ENCODE results near the gene TEX11.
"Not testable (repeated sequence)": the region's sequence is repeated elsewhere in the genome, so short reads cannot be mapped to it uniquely, and the experiment has no call there.

TEX11 gene

DNA sequence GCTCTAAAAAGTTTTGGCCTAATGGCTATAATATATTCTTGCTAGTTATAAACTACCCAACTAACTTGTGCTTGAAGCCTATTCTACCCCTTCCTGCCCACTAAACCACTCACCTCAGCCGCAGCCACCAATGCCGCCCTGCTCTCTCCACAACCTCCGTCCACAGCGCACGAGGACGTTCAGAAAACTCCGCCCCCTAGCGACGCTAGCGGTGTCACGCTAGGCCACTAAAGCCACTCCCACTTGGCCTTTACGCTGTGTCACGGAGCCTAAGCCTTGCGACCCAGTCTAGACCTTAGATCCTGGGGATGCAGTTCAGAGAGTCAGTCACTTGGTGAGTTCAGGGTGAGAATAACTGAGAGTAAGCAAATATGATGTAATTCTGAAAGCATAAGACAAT lies at the start of gene TEX11:
TEX11 (minus strand) TSS at position 171 of the 400 bp plus-strand sequence. CDS start 922 bp downstream, outside the sequence.
- no peak for DNase-seq (ENCODE audit: low read depth, low spot score)
- H3K27ac ChIP-seq = no peak within 1 kb of the TSS

- H3K27ac ChIP-seq = no peak overlapping the region
- no peak for DNase-seq (ENCODE audit: low read depth, low spot score)
Observed at GRCh38 chrX:70954871-70955270, 46.4 kb upstream of the TEX11 start.

DNA sequence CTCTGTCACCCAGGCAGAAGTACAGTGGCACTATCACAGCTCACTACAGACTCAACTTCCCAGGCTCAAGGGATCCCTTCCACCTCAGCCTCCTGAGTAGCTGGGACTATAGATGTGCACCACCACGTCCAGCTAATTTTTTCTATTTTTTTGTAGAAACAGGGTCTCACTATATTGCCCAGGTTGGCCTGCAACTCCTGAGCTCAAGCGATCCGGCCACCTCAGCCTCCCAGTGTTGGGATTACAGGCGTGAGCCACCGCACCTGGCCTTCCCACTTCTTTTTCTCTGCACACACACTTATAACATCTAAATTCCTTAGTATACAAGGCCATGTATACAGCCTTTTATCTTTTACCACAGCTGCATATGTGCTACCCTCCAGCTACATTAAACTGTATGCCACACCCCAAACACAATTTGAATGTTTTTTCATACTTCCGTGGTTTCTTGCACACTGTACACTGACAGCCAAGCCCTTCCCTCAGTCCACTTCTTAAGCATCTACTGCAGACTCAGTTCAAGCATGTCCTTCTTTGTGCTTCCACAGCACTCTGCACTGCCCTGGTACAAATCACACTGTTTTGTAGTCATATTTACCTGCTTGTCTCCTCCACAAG lies 15.9 kb upstream of the TEX11 start:
- H3K27ac ChIP-seq = no peak overlapping the region
- DNase-seq (ENCODE audit: low read depth, low spot score) = no peak

GRCh38 chrX:70922774-70923473 lies 14.4 kb upstream of the TEX11 start:
- no peak for DNase-seq (ENCODE audit: low read depth, low spot score)
- H3K27ac ChIP-seq = no peak overlapping the region

- DNase-seq (ENCODE audit: low read depth, low spot score) = no peak
- H3K27ac ChIP-seq = no peak overlapping the region
Observed at GRCh38 chrX:70921709-70922352, 13.3 kb upstream of the TEX11 start.

DNA sequence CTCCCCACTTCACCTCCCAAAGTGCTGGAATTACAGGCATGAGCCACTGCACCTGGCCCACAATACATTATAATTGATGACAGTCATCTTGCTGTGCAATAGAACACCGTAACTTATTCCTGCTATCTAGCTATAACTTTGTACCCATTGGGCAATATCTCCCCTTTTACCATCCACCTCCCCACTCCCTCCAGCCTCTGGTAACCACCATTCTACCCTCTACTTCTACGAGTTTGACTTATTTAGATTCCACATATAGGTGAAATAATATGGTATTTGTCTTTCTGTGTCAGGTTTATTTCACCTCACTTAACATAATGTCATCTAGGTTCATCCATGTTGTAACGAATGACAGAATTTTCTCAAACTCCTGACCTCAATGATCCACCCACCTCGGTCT lies 8.2 kb upstream of the TEX11 start:
- H3K27ac ChIP-seq = no peak overlapping the region
- no peak for DNase-seq (ENCODE audit: low read depth, low spot score)

DNA sequence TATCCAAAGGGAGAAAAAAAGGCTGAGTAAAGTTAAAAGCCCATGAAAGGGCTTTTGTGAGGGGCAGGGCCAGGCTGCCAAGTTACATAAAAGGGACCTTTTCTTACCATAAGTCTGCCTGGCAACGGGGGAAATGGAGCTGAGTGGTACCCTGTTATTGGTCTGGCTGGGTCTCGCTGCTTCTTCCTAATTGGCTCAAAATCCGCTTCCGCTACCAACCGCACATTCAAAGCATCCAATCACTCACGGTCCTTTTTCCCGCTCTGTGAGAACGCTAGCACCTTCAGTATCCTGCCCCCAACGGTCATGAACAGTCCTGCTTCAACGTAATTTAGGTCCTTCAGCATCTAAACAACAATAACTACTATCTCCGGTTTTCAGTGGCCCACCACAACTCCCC lies 611 bp downstream of the TEX11 start:
- H3K27ac ChIP-seq = no peak overlapping the region
- DNase-seq (ENCODE audit: low read depth, low spot score) = no peak

- DNase-seq (ENCODE audit: low read depth, low spot score) = no peak
- no peak overlapping the region for H3K27ac ChIP-seq
Observed at GRCh38 chrX:70901465-70901864, 7.0 kb downstream of the TEX11 start.

GRCh38 chrX:70890441-70890840 lies 18.1 kb downstream of the TEX11 start:
- DNase-seq (ENCODE audit: low read depth, low spot score) = not testable (repeated sequence)

GRCh38 chrX:70878902-70879301 lies 29.6 kb downstream of the TEX11 start:
- no peak overlapping the region for H3K27ac ChIP-seq
- DNase-seq (ENCODE audit: low read depth, low spot score) = no peak

More at GRCh38 chrX:70890441-70890840, 18.1 kb downstream of the TEX11 start:
- not testable (repeated sequence) for H3K27ac ChIP-seq

DNA sequence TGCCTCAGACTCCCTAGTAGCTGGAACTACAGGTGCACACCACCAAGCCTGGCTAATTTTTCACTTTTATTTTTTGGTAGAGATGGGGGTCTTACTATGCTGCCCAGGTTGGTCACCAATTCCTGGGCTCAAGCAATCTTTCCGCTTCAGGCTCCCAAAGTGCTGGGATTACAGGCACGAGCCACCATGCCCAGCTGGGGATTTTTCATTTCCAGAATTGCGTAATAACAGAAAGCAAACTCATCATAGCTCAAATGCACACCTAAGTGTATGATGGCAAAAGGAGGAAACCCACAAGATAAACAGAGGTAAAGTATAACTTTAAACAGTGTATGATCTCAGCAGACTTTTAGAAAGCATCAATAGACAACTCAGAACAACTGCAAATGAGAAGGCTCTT lies 56.2 kb downstream of the TEX11 start:
- H3K27ac ChIP-seq = no peak overlapping the region
- DNase-seq (ENCODE audit: low read depth, low spot score) = no peak

DNA sequence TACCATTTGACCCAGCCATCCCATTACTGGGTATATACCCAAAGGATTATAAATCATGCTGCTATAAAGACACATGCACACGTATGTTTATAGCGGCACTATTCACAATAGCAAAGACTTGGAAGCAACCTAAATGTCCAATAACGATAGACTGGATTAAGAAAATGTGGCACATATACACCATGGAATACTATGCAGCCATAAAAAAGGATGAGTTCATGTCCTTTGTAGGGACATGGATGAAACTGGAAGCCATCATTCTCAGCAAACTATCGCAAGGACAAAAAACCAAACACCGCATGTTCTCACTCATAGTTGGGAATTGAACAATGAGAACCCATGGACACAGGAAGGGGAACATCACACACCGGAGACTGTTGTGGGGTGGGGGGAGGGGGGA lies 64.4 kb downstream of the TEX11 start:
- not testable (repeated sequence) for DNase-seq (ENCODE audit: low read depth, low spot score); H3K27ac ChIP-seq

DNA sequence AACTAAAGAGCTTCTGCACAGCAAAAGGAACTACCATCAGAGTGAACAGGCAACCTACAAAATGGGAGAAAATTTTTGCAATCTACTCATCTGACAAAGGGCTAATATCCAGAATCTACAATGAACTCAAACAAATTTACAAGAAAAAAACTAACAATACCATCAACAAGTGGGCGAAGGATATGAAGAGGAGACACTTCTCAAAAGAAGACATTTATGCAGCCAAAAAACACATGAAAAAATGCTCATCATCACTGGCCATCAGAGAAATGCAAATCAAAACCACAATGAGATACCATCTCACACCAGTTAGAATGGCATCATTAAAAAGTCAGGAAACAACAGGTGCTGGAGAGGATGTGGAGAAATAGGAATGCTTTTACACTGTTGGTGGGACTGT lies 64.9 kb downstream of the TEX11 start:
- not testable (repeated sequence) for H3K27ac ChIP-seq; DNase-seq (ENCODE audit: low read depth, low spot score)

GRCh38 chrX:70834589-70834988 lies 73.9 kb downstream of the TEX11 start:
- DNase-seq (ENCODE audit: low read depth, low spot score) = no peak
- H3K27ac ChIP-seq = no peak overlapping the region

- H3K27ac ChIP-seq = no peak overlapping the region
- no peak for DNase-seq (ENCODE audit: low read depth, low spot score)
Observed at GRCh38 chrX:70826715-70827114, 81.8 kb downstream of the TEX11 start.

- DNase-seq (ENCODE audit: low read depth, low spot score) = no peak
- H3K27ac ChIP-seq = no peak overlapping the region
Observed at GRCh38 chrX:70825366-70825765, 83.1 kb downstream of the TEX11 start.

DNA sequence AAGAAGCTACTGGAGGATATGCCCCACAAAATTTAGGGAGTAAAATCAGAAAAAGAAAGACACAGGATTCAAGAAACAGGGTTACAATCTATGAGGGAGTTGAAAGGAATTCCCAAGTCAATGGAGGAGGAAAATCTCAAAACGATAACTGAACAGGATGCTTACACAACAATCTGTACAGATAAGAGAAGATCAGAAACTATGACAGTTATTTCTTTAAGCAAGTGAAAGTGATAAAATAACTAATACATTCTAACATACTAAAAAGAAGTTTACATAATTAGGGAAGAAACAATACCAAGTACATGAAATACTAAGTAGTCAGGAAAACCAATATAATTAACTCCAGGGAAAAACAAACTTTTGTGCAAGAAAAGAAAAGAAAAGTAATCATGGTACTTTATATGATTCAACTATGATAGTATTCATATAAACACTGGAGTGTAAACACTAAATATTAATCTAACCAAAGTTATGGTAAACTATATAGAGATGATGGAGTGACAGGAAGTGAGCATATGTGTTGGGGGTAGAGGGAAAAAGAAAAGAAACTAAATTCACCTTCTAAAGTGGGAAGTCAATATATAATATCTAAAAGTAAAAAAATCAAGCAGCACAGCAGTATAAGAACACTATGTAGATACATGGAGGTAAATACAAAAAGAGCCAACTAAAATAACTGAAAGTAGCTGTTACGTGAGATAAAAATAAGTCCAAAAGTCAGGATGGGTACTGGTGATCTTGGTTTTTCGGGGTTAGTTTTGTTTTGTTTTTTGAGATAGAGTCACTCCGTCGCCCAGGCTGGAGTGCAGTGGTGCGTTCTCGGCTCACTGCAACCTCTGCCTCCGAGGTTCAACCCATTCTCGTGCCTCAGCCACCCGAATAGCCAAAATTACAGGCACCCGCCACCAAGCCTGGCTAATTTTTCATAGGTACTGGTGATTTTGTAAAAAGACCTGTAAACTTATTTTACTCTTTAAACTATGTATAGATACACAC lies 99.3 kb downstream of the TEX11 start:
- H3K27ac ChIP-seq = no peak overlapping the region

GRCh38 chrX:70806081-70806480 lies 102.4 kb downstream of the TEX11 start:
- DNase-seq (ENCODE audit: low read depth, low spot score) = no peak

More for the DNA sequence above, 99.3 kb downstream of the TEX11 start:
- DNase-seq (ENCODE audit: low read depth, low spot score) = no peak

GRCh38 chrX:70796742-70797141 lies 111.8 kb downstream of the TEX11 start:
- H3K27ac ChIP-seq; DNase-seq (ENCODE audit: low read depth, low spot score): not testable (repeated sequence)

More at GRCh38 chrX:70806081-70806480, 102.4 kb downstream of the TEX11 start:
- H3K27ac ChIP-seq = no peak overlapping the region

DNA sequence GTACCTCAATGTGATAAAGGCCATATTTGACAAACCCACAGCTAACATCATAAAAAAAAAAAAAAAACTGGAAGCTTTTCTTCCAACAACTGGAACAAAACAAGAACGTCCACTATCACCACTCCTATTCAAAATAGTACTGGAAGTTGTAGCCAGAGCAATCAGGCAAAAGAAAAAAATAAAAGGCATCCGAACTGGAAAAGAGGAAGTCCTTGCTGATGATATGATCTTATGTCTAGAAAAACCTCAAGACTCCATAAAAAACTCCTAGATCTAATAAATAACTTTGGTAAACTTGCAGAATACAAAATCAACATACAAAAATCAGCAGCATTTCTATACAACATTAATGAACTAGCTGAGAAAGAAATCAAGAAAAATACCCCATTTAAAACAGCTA lies 134.3 kb downstream of the TEX11 start:
- no peak overlapping the region for H3K27ac ChIP-seq
- no peak for DNase-seq (ENCODE audit: low read depth, low spot score)

All from epithelial cell of prostate (primary cell).